ENCODE measurements around the gene CUEDC1.
A peak's percentile ranks its signal among the peaks of the same experiment; 100 is the strongest.

Gene CUEDC1

DNA sequence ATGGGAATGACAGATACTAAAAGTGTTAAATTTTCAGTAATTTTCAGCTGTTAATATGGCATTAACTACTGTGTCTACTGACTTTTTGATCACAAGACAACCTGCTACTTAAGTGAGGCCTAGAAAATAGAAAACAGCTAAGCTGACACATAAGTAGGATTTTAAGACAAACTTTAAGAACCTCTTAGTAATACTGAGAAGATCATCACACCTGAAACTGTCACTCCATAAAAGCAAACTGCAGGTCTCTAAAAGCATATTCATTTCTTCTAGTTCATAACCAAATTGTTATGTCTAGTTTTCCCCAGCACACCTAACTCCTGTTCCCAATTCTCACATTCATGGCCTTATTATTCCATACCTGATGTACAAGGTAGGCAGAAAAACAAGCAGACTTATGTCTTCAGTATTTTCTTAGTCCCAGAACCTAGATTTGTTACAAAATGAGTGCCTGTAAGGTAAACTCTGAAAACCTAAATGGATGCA, 43.8 kb upstream of the CUEDC1 start:
- no peak overlapping the region for H3K4me3 ChIP-seq
- TF ChIP-seq CTCF (IDR thresholded peaks at IDR 0.05): no peak
- no peak for DNase-seq (ENCODE audit: low spot score)
- no peak overlapping the region for H3K27ac ChIP-seq

DNA sequence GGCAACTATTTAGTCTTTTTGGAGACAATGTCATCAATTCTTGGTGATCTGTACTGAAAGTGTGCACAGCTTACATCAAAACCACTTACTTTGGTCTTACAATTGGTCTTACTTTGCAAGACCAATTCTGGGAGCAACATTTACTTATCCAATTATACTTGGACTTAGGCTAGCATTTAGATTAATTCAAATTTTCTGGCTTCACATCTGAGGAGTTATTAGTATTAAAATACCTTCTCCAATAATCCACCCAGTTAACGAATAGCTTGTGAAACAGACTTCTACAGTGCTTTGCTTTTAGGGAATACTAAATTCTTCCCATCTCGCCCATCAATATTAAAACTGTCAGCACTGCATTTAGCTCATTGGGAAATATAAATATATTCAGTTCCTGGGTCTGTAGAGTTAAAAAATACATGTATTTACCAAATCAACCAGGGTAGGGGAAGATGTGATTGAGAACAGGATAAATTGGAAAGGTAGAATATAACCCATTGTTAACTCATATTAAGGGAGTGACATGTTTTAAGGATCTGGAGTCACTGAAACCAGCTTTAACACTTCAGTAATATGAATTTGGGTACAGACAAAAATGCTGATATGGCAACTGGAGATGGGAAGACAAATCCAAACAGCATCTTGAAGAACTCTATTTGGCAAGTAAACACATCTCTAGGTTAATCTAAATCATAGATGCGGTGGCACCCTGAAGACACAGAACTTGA, 42.0 kb upstream of the CUEDC1 start:
- TF ChIP-seq CTCF (IDR thresholded peaks at IDR 0.05): no peak
- Histone ChIP-seq H3K27ac (no peak overlapping the region), H3K4me3 (no peak overlapping the region)
- DNase-seq (ENCODE audit: low spot score): no peak

- Histone ChIP-seq H3K4me3 (no peak overlapping the region), H3K27ac (peak overlapping the region; percentile 50 to 56)
- peak; percentile 82 for DNase-seq (ENCODE audit: low spot score)
- TF ChIP-seq CTCF (IDR thresholded peaks at IDR 0.05): no peak
Measured at GRCh38 chr17:57995076-57995956, 40.1 kb upstream of the CUEDC1 start.

- DNase-seq (ENCODE audit: low spot score): no peak
- H3K27ac ChIP-seq: peak overlapping the region in 1 of 2 donors; percentile 30
- H3K4me3 ChIP-seq: no peak overlapping the region
- no peak for TF ChIP-seq CTCF (IDR thresholded peaks at IDR 0.05)
Measured at GRCh38 chr17:57994436-57994835, 39.2 kb upstream of the CUEDC1 start.

DNA sequence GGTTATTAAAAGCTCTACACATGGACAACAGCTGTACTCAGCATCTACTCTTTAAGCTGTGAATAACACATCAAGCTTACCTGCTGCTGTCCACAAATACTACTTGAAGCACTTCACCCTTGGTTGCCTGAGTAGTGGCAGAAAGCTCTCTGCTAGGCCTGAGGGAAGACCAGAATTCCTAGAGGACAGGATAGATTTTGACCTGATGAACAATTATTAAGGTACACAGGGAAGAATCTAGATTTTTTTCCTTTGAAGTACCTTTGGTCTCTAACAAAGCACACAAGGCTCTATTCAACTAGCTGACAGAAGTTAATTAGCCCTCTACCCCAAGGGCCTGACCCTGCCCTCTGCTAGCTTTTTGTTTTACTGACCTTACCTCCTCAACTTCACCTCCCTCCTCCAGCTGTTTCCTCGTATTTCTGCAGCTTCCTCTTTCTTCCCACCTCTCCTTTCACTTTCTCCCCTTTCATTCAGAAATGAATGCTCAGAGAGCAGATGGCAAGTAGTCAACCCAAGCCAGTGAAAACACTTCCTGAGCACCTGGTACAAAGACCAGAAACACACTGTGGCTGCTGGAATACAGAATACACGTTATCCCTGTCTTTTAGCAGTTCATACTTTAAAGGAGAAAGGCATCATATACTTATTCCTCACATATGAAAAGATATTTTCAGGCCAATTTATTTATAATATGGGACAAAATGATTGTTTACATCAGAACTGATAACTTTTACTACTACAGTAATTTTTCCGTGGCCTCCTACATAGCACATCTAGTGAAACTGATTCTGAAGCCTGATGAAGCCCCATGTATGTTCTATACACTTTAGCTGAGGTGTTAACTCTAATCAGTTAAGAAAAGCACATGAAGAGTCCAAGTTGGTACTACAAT, 38.5 kb upstream of the CUEDC1 start:
- no peak for DNase-seq (ENCODE audit: low spot score)
- H3K27ac ChIP-seq: peak overlapping the region in 1 of 2 donors; percentile 30
- H3K4me3 ChIP-seq: no peak overlapping the region
- no peak for TF ChIP-seq CTCF (IDR thresholded peaks at IDR 0.05)

DNA sequence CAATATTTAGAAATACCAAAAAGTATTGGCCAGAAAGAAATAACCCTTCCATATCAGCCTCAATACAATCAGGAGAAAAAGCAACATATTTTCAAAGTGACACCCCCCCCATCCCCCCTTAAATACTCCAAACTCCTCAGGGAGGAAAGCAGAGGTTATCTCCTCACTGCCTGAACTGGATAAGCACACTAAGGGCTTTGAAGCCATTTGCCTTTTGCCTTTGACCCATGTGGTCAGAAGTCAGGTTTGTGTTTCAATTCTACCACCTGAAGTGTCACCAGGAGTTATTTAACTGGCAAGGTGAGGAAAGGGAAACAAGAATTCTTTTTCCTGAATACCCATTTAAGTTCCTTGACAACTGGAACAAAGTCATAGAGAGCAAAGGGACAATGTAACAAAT, 36.3 kb upstream of the CUEDC1 start:
- no peak for DNase-seq (ENCODE audit: low spot score)
- no peak for TF ChIP-seq CTCF (IDR thresholded peaks at IDR 0.05)
- Histone ChIP-seq H3K4me3 (no peak overlapping the region), H3K27ac (no peak overlapping the region)
